HepG2 (cell line): Measurements from ENCODE around the gene HAP1. TPM values are rescaled to one million over a fixed set of nuclear protein-coding genes. Genes with fewer than 3 reads are reported as not detected.
A peak's percentile ranks its signal among the peaks of the same experiment; 100 is the strongest.
"Not testable (repeated sequence)": the region's sequence is repeated elsewhere in the genome, so short reads cannot be mapped to it uniquely, and the experiment has no call there.

ENCODE experiments used
- ATAC-seq: fragments of 200-7000 bp; cut with Tn5 transposase; 3 replicates; pipeline ENCODE4 v1.9.1; 2020; ENCODE audit warnings: mild to moderate bottlenecking, moderate library complexity
- BruUV-seq: library from RNA; stranded (reverse); fragments of 400-500 nt; replicated peaks from 2 replicates; lab custom pipeline; 2021; lab: Mats Ljungman, UMichigan
- CTCF ChIA-PET: fragments of 300-600 bp; formaldehyde crosslinking; extraction: SDS; loops from one replicate; lab custom pipeline; 2021; ENCODE audit warnings: low total read pairs, inconsistent platforms, low intra/inter-chr PET ratio; lab: Yijun Ruan, JAX
- POLR2A ChIA-PET: fragments of 350-600 bp; sonication (Branson Sonifier 250); formaldehyde crosslinking; loops from one replicate; lab custom pipeline; 2020; ENCODE audit warnings: antibody characterized with exemption, inconsistent platforms; lab: Yijun Ruan, JAX
- DNase-seq: peaks from one replicate; pipeline ENCODE4 v3.0.0-alpha.2; 2015; ENCODE audit warnings: low spot score
- FAIRE-seq: peaks from 3 replicates; lab custom pipeline; 2011; peaks lifted over from hg19 to GRCh38; lab: Jason Lieb, UNC
- H2AFZ ChIP-seq: one replicate; pipeline ENCODE4 v1.6.1; 2011; ENCODE audit warnings: low read length, inconsistent platforms
- H3K27ac ChIP-seq: fragments of 300-600 bp; 3 replicates; pipeline ENCODE4 v1.8.0; 2011; ENCODE audit warnings: mixed run types, mild to moderate bottlenecking, mixed read lengths, low read length, inconsistent platforms; ENCODE audit not compliant: insufficient read depth; ENCODE audit errors: extremely low read length
- H3K27me3 ChIP-seq, 2 experiments: fragments of 200-600 bp in 1 of 2; 2 replicates in 1 of 2; 3 replicates in 1 of 2; pipeline versions ENCODE4 v1.6.0 to v1.8.0; 2011; ENCODE audit warnings: low read length in 2 of 2, mild to moderate bottlenecking in 2 of 2, moderate library complexity in 2 of 2, inconsistent platforms in 1 of 2; ENCODE audit not compliant: insufficient read depth in 2 of 2, control insufficient read depth in 1 of 2
- H3K36me3 ChIP-seq, 2 experiments: fragments of 200-600 bp in 1 of 2; replicated peaks in 1 of 2; 2 replicates in 1 of 2; 3 replicates in 1 of 2; pipeline versions ENCODE4 v1.5.1 to v1.8.0; 2011; ENCODE audit warnings: low read length in 2 of 2, inconsistent platforms in 1 of 2; ENCODE audit not compliant: insufficient read depth in 2 of 2, control insufficient read depth in 1 of 2
- H3K4me1 ChIP-seq: 2 replicates; pipeline ENCODE4 v1.5.1; 2012; ENCODE audit warnings: low read length, inconsistent platforms; ENCODE audit not compliant: insufficient read depth
- H3K4me2 ChIP-seq: 2 replicates; pipeline ENCODE4 v1.6.0; 2011; ENCODE audit warnings: low read depth, low read length, inconsistent platforms
- H3K4me3 ChIP-seq, 3 experiments: fragments of 200-600 bp in 1 of 3; sonication (generic), shearing (Covaris generic) in 1 of 3; replicated peaks in 1 of 3; 2 replicates each; pipeline ENCODE4 v1.5.1; 2011 to 2016; ENCODE audit warnings: low read length in 3 of 3, inconsistent platforms in 2 of 3, low read depth in 2 of 3, mild to moderate bottlenecking in 2 of 3, control low read depth in 1 of 3, mixed read lengths in 1 of 3; ENCODE audit not compliant: insufficient read depth in 1 of 3
- H3K79me2 ChIP-seq: one replicate; pipeline ENCODE4 v1.6.1; 2011; ENCODE audit warnings: low read length, inconsistent platforms; ENCODE audit not compliant: insufficient read depth
- H3K9ac ChIP-seq: 2 replicates; pipeline ENCODE4 v1.6.0; 2011; ENCODE audit warnings: mild to moderate bottlenecking, low read depth, low read length, inconsistent platforms; ENCODE audit not compliant: insufficient read depth
- H3K9me3 ChIP-seq: 2 replicates; pipeline ENCODE4 v1.5.1; 2012; ENCODE audit warnings: mild to moderate bottlenecking, low read length
- H4K20me1 ChIP-seq: 2 replicates; pipeline ENCODE4 v1.6.0; 2011; ENCODE audit warnings: inconsistent platforms, mild to moderate bottlenecking, low read length, moderate library complexity; ENCODE audit not compliant: insufficient read depth
- MEF2D ChIP-seq: sonication (generic); formaldehyde crosslinking; IDR thresholded peaks from 2 replicates; pipeline ENCODE4 v1.5.1; 2020; ENCODE audit warnings: mild to moderate bottlenecking, missing genetic modification reagents
- PAF1 ChIP-seq: IDR thresholded peaks from 2 replicates; pipeline ENCODE4 v1.6.1; 2016; ENCODE audit warnings: missing genetic modification reagents, missing compliant biosample characterization
- RAD51 ChIP-seq: fragments of 450-650 bp; IDR thresholded peaks from 2 replicates; pipeline ENCODE4 v1.6.1; 2016; ENCODE audit warnings: borderline replicate concordance
- ZNF235 ChIP-seq: sonication (generic); formaldehyde crosslinking; IDR thresholded peaks from 2 replicates; pipeline ENCODE4 v1.8.1; 2023; ENCODE audit warnings: mild to moderate bottlenecking, missing genetic modification reagents, borderline replicate concordance
- ZNF326 ChIP-seq: sonication (generic); formaldehyde crosslinking; IDR thresholded peaks from 2 replicates; pipeline ENCODE4 v1.4.0; 2020; ENCODE audit warnings: missing genetic modification reagents, borderline replicate concordance
- ZNF414 ChIP-seq: sonication (generic); formaldehyde crosslinking; IDR thresholded peaks from 2 replicates; pipeline ENCODE4 v1.5.0; 2020; ENCODE audit warnings: missing genetic modification reagents
- ZNF556 ChIP-seq: sonication (generic); formaldehyde crosslinking; IDR thresholded peaks from 2 replicates; pipeline ENCODE4 v1.4.0; 2020; ENCODE audit warnings: mild to moderate bottlenecking, missing genetic modification reagents, borderline replicate concordance
- ZNF770 ChIP-seq: sonication (generic); formaldehyde crosslinking; IDR thresholded peaks from 2 replicates; pipeline ENCODE4 v1.5.0; 2020; ENCODE audit warnings: mild to moderate bottlenecking, missing genetic modification reagents
- ZXDC ChIP-seq: sonication (generic); formaldehyde crosslinking; IDR thresholded peaks from 2 replicates; pipeline ENCODE4 v1.5.0; 2020; ENCODE audit warnings: mild to moderate bottlenecking, missing genetic modification reagents
- WGBS: methylation state at CpG from one replicate; pipeline ENCODE4 v1.1.6; 2017; ENCODE audit warnings: low lambda C conversion rate; 5-methylcytosine and 5-hydroxymethylcytosine counted together
- in situ Hi-C: cut with HindIII; loops from 2 replicates; pipeline ENCODE4 v1.10.0; 2017; ENCODE audit warnings: low pct_unique_long_range_greater_than_20kb; ENCODE audit not compliant: extremely low pct_ligation_motif_present
- intact Hi-C: fragments of 100-400 bp; cut with micrococcal nuclease; formaldehyde crosslinking; loops from one replicate; pipeline ENCODE4 v1.10.0; 2022; ENCODE audit not compliant: unreplicated experiment
- polyA plus RNA-seq, 8 experiments: library from polyadenylated mRNA; depleted of rRNA in 3 of 8; stranded (reverse) in 7 of 8; unstranded in 1 of 8; fragments of >200 nt; fragmentation: Illumina TruSeq in 4 of 8; extraction: Trizol in 4 of 8; gene quantifications; 2 replicates each; pipeline versions ENCODE4 v1.2.1 to v1.2.3, GENCODE V29; 2011 to 2016; ENCODE audit warnings: low read depth in 4 of 8, missing spikeins in 1 of 8, mixed read lengths in 1 of 8; ENCODE audit not compliant: insufficient read depth in 1 of 8
- total RNA-seq, 5 experiments: library from RNA; depleted of rRNA; stranded (reverse); fragments of >200 nt; fragmentation: Illumina TruSeq; extraction: Trizol; gene quantifications; 2 replicates each; pipeline ENCODE4 v1.2.3, GENCODE V29; 2016; ENCODE audit warnings: low read depth in 1 of 5

The HAP1 gene
- total and polyA plus RNA-seq, 2 of the 13 experiments (the other 11 are each of a cell fraction or from before 2014, with no cell fraction given), result 0.07 TPM

GRCh38 chr17:41776262-41776900, 41.9 kb upstream of the HAP1 start:
- in situ Hi-C loops, H3K36me3 ChIP-seq, intact Hi-C loops, H3K79me2 ChIP-seq, BruUV-seq, FAIRE-seq, DNase-seq, H3K9ac ChIP-seq, H3K27me3 ChIP-seq, H2AFZ ChIP-seq, H3K9me3 ChIP-seq, H3K4me2 ChIP-seq, H4K20me1 ChIP-seq, H3K4me3 ChIP-seq, ATAC-seq: not testable (repeated sequence)
- 95% methylated on average over 14 of the region's 14 CpGs for WGBS
- POLR2A ChIA-PET, result interaction anchor here (1.2 to 3.6 kb wide), 10 partner anchors 10 to 183 kb away, joined by 3 to 95 read pairs (median 16); partner anchors contain the start of genes EIF1, FKBP10, JUP and P3H4
- CTCF ChIA-PET, result interaction anchor here (1.2 kb wide), 1 partner anchor 25 kb away, joined by 5 read pairs; no protein-coding TSS in a partner anchor
- H3K4me1 ChIP-seq, result peaks cover 61% of the 10 kb centered on the region
- peak overlapping the region; percentile 75 for H3K27ac ChIP-seq

GRCh38 chr17:41775394-41776226, 41.2 kb upstream of the HAP1 start:
- no peak overlapping the region for H3K27ac ChIP-seq
- intact Hi-C loops (no loop called here), in situ Hi-C loops (no loop called here)
- peaks cover 60% of the 10 kb centered on the region for H3K4me1 ChIP-seq
- CTCF ChIA-PET, result no interaction called here
- H3K27me3 ChIP-seq, result no peaks in the 10 kb centered on the region
- FAIRE-seq (no peak), ATAC-seq (no peak), DNase-seq (no peak)
- H3K79me2 ChIP-seq, result no peaks in the 10 kb centered on the region
- no peak overlapping the region for H3K4me2 ChIP-seq
- no peaks in the 10 kb centered on the region for H3K9me3 ChIP-seq
- POLR2A ChIA-PET, result interaction anchor here (0.9 to 3.6 kb wide), 4 partner anchors 10 to 36 kb away, joined by 3 to 95 read pairs (median 28); partner anchors contain the start of genes FKBP10, JUP and P3H4
- peaks cover 2 to 10% of the 10 kb centered on the region in 2 experiments; a peak in 3 of 5 replicates for H3K36me3 ChIP-seq
- no peak overlapping the region for H2AFZ ChIP-seq
- H4K20me1 ChIP-seq, result no peaks in the 10 kb centered on the region
- WGBS, result 97% methylated on average over 12 of the region's 12 CpGs
- no TSS peak for BruUV-seq
- H3K9ac ChIP-seq, result no peak overlapping the region
- H3K4me3 ChIP-seq, result no peak overlapping the region
- TF ChIP-seq ZNF414 (CRISPR knock-in tag) (no peak), RAD51 (no peak), MEF2D (CRISPR knock-in tag) (no peak), ZNF770 (CRISPR knock-in tag) (no peak), ZXDC (no peak), PAF1 (CRISPR knock-in tag) (no peak), ZNF235 (CRISPR knock-in tag) (no peak), ZNF326 (no peak), ZNF556 (CRISPR knock-in tag) (no peak)
